GM12874 (cell line): ENCODE data around the gene ING2.

Source experiments
- CTCF ChIP-seq: IDR thresholded peaks from 2 replicates; pipeline ENCODE4 v1.5.1; 2011; ENCODE audit warnings: low read depth, mild to moderate bottlenecking, control low read depth, low read length, moderate library complexity; ENCODE audit not compliant: insufficient read depth

Gene ING2

GRCh38 chr4:183470821-183471220 lies 34.0 kb upstream of the ING2 start:
- no peak for TF ChIP-seq CTCF

DNA sequence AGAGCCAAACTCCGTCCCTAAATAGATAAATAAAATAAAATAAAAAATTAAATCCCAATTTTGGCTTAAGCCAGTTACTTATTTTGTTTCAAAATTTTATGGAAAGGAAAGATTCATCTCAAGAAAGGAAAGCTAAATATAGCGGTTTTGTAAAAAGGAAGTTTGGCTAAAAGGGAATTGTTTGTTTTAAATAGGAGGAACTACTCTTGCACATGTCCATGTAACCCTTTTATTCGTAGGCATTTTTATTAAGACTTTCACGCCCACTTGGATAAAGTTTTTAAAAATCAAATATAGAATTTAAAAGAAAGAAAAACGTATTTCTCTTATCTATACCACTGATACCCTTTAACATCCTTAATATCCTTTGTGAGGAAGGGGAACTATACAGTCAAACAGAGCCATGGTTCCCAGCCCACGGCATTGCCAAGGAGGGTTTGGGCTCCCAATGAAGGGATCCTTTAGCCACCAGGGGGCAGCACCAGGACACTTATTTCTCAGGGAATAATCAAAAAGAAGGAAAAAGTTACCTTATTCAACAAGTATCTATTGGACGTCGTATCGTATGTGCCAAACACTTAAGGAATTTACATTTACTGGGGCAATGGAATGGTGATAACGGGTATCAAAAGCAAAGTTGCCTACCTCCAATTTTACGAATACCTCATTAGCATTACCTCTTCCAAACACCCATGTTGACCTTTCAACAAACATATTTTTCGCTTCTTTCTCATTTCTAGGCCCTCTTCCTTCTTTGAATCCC lies 32.7 kb upstream of the ING2 start:
- TF ChIP-seq CTCF, result peak; percentile 69

GRCh38 chr4:183478123-183478522 lies 26.7 kb upstream of the ING2 start:
- TF ChIP-seq CTCF, result no peak

DNA sequence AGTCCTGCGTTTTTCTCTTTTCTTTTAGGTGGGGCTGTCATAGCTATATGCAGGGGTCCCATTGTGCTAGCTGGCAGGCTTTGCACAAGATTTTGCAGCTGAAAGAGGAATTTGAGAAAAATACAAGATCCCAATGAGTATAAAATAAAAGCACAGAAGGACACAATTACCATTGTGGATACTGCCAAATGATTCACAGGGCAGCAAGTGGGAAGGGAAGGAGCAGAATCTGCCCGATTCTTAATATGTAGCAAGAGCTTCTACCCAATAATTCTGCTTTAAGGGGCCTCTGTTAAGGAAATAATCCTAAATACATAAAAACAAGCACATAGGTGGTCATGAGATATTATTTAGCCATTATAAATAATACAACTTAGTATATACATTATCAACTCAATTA lies 25.9 kb upstream of the ING2 start:
- TF ChIP-seq CTCF, result no peak

- no peak for TF ChIP-seq CTCF
These were observed 20.9 kb upstream of the ING2 start for GRCh38 chr4:183483997-183484396.

DNA sequence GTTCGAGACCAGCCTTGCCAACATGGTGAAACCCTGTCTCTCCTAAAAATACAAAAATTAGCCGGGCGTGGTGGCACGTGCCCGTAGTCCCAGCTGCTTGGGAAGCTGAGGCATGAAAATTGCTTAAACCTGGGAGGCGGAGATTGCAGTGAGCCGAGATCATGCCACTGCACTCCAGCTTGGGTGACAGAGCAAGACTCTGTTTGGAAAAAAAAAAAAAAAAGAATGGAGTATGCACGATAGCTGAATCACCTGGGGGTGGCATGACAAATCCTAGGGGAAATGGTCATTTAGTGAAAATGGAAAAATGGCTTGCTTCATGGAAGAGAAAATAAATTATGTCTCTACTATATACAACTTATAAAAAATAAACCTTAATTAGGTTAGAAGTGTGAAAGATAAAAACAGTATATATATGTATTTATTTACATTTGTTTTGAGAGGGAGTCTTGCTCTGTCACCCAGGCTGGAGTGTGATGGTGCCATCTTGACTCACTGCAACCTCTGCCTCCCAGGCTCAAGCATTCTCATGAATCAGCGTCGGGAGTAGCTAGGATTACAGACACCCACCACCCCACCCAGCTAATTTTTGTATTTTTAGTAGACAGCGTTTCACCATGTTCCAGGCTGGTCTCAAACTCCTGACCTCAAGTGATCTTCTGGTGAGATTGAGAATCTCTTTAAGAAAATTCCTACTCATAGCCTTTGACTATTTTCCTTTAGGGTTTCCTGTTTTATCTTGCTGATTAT lies 19.3 kb upstream of the ING2 start:
- no peak for TF ChIP-seq CTCF

DNA sequence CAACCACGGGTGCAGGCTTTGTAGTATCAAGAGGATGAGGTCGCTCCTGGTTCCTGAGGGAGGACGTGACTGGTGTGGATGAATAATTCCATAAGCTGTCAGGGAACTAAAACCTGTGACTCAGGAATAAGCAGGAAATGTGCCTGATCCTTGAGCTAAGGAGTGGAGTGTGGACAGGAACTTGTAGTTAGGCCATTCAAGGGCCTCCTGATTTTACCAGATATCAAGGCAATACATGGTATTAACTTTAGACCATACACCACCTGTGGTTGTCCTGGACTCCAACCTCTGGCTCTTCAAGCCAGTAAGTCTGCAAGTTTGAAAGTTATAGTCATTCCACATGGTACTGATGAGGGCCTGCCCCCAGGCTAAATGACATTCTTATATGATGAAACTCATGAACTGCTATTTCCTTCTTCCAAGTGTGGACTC lies 12.1 kb upstream of the ING2 start:
- no peak for TF ChIP-seq CTCF
